Upper lobe of left lung (tissue), 4 donors: ENCODE results near the gene DNAH1.

ENCODE experiments used
- EP300 ChIP-seq, 4 donors: sonication (generic); formaldehyde crosslinking; IDR thresholded peaks; one replicate each; pipeline ENCODE4 v1.5.1; 2017; ENCODE audit warnings: antibody characterized with exemption in 4 of 4, control low read depth in 2 of 4
- POLR2A ChIP-seq, 4 donors: fragments of 450-650 bp; IDR thresholded peaks; one replicate each; pipeline ENCODE4 v1.5.1; 2016 to 2017; ENCODE audit warnings: antibody characterized with exemption in 4 of 4, mild to moderate bottlenecking in 2 of 4
- TF ChIP-seq, protein P1 (sequence below), 6 experiments: fragments of 450-650 bp in 4 of 6; fragments of 200-600 bp in 2 of 6; sonication (generic) in 2 of 6; IDR thresholded peaks; one replicate each; pipeline ENCODE4 v1.5.1; 2016 to 2019; ENCODE audit warnings: antibody characterized with exemption in 6 of 6

DNA sequence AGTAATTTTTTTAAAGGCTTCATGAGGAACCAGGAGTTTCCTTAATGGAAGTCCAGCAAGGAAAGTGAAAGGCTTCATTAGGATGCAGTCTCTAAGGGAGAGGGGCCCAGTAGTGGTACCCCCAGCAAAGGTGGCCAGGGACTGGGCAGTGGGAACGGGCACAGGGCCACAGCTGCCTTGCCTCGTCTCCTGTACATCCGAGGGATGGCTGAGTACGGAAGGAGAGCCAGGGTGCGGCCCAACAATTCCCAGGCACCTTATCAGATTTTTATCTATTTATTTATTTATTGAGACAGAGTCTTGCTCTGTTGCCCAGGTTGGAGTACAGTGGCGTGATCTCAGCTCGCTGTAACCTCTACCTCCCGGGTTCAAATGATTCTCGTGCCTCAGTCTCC lies 114.3 kb downstream of the DNAH1 start:
- TF ChIP-seq, protein P1, sequence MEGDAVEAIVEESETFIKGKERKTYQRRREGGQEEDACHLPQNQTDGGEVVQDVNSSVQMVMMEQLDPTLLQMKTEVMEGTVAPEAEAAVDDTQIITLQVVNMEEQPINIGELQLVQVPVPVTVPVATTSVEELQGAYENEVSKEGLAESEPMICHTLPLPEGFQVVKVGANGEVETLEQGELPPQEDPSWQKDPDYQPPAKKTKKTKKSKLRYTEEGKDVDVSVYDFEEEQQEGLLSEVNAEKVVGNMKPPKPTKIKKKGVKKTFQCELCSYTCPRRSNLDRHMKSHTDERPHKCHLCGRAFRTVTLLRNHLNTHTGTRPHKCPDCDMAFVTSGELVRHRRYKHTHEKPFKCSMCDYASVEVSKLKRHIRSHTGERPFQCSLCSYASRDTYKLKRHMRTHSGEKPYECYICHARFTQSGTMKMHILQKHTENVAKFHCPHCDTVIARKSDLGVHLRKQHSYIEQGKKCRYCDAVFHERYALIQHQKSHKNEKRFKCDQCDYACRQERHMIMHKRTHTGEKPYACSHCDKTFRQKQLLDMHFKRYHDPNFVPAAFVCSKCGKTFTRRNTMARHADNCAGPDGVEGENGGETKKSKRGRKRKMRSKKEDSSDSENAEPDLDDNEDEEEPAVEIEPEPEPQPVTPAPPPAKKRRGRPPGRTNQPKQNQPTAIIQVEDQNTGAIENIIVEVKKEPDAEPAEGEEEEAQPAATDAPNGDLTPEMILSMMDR (IDR thresholded peaks at IDR 0.05): no peak
- TF ChIP-seq POLR2A (IDR thresholded peaks at IDR 0.05) (no peak), EP300 (IDR thresholded peaks at IDR 0.05) (no peak)
